Left renal cortex interstitium (tissue), 4 donors: ENCODE data around the gene KRTAP3-2. TPM values are rescaled to one million over a fixed set of nuclear protein-coding genes. Genes with fewer than 3 reads are reported as not detected.
"Not testable (repeated sequence)": the region's sequence is repeated elsewhere in the genome, so short reads cannot be mapped to it uniquely, and the experiment has no call there.

Experiments used
- DNase-seq, 4 donors: peaks; one replicate each; pipeline ENCODE4 v3.0.0-alpha.2; 2013; ENCODE audit warnings: low read depth in 4 of 4, low spot score in 2 of 4, missing footprints in 1 of 4
- polyA plus RNA-seq, 4 donors: library from polyadenylated mRNA; unstranded; fragments of 120-200 nt; gene quantifications; one replicate each; pipeline ENCODE4 v1.2.1, GENCODE V29; 2013; ENCODE audit not compliant: insufficient read length in 4 of 4

KRTAP3-2 gene
- not detected for polyA plus RNA-seq

GRCh38 chr17:40999563-40999962 lies at the start of gene KRTAP3-2:
Gene KRTAP3-2, minus strand, starts transcription at chr17:40999906. Its CDS starts 53 bp downstream, at chr17:40999853.
- DNase-seq = not testable (repeated sequence)

- no peak for DNase-seq
Observed at GRCh38 chr17:41049110-41049509, 49.4 kb upstream of the KRTAP3-2 start.

GRCh38 chr17:41048441-41048840 lies 48.7 kb upstream of the KRTAP3-2 start:
- DNase-seq = no peak

GRCh38 chr17:41046735-41047465 lies 47.2 kb upstream of the KRTAP3-2 start, which contains the start of gene KRTAP2-1:
Gene KRTAP2-1, minus strand, starts transcription at chr17:41047316. Its CDS starts 49 bp downstream, at chr17:41047267.
- DNase-seq = not testable (repeated sequence)

- DNase-seq = no peak
Observed at GRCh38 chr17:41042953-41043352, 43.2 kb upstream of the KRTAP3-2 start.

- not testable (repeated sequence) for DNase-seq
Observed at GRCh38 chr17:41040783-41041571, 41.3 kb upstream of the KRTAP3-2 start, which contains the start of gene KRTAP1-1. Gene KRTAP1-1, minus strand, starts transcription at chr17:41041450. Its CDS starts 53 bp downstream, at chr17:41041397.

GRCh38 chr17:41037853-41038350 lies 38.2 kb upstream of the KRTAP3-2 start:
- DNase-seq = no peak

- DNase-seq = not testable (repeated sequence)
Observed at GRCh38 chr17:41034346-41034935, 34.7 kb upstream of the KRTAP3-2 start, which contains the start of gene KRTAP1-3. Gene KRTAP1-3, minus strand, starts transcription at chr17:41034874. Its CDS starts 53 bp downstream, at chr17:41034821.

- DNase-seq = no peak
Observed at GRCh38 chr17:41029633-41030245, 30.0 kb upstream of the KRTAP3-2 start, which contains the start of gene KRTAP1-4. Gene KRTAP1-4, minus strand, starts transcription at chr17:41030195. Its CDS starts 117 bp downstream, at chr17:41030078.

GRCh38 chr17:41026715-41027471 lies 27.2 kb upstream of the KRTAP3-2 start, which contains the start of gene KRTAP1-5:
Gene KRTAP1-5, minus strand, starts transcription at chr17:41027208. Its CDS starts 53 bp downstream, at chr17:41027155.
- no peak for DNase-seq

- no peak for DNase-seq
Observed at GRCh38 chr17:41024697-41025096, 25.0 kb upstream of the KRTAP3-2 start.

GRCh38 chr17:41020336-41020735 lies 20.6 kb upstream of the KRTAP3-2 start:
- DNase-seq = no peak

- no peak for DNase-seq
Observed at GRCh38 chr17:41019415-41019814, 19.7 kb upstream of the KRTAP3-2 start.

GRCh38 chr17:41018541-41018940 lies 18.8 kb upstream of the KRTAP3-2 start:
- no peak for DNase-seq

- DNase-seq = no peak
Observed at GRCh38 chr17:41016578-41017215, 17.0 kb upstream of the KRTAP3-2 start.

- no peak for DNase-seq
Observed at GRCh38 chr17:41015454-41015853, 15.7 kb upstream of the KRTAP3-2 start.

- no peak for DNase-seq
Observed at GRCh38 chr17:41013606-41014005, 13.9 kb upstream of the KRTAP3-2 start.

- no peak for DNase-seq
Observed at GRCh38 chr17:41013181-41013580, 13.5 kb upstream of the KRTAP3-2 start.
